Measurements from ENCODE around the gene FIGLA. TPM values are rescaled to one million over a fixed set of nuclear protein-coding genes. Genes with fewer than 3 reads are reported as not detected.

The FIGLA gene
- total RNA-seq, 1 experiment from 2014 or later: not detected

DNA sequence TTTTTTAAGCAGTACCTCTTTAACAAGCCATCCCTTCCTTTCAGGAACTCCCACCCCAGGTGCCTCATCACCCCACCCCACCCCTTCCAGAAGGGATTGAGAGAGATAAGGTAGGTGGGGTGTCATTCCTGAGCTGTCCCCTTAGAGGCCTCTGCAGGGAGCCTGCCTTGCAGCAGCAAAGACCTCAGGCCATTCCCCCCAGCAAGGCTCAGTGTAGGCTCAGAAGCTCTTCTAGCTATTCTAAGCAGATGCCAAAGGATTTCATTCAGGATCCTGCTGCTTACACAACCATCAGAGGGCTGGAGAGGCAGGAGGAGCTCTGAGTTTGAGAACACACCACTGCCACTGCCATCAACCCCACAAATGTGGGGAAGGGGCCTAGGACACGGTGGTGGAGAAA, 5.8 kb upstream of the FIGLA start:
- Histone ChIP-seq H4K20me1 (ENCODE audit: control insufficient read depth, insufficient read depth, insufficient read length) (peaks cover 1% of the 10 kb centered on the region), H2BK5ac (ENCODE audit: insufficient read length, low read length) (no peak overlapping the region), H2BK12ac (ENCODE audit: insufficient read length, low read depth, low read length) (no peak overlapping the region), H3K9me3 (ENCODE audit: control insufficient read depth, low read depth, low read length) (no peaks in the 10 kb centered on the region), H3K4me1 (ENCODE audit: insufficient read depth, low read length) (no peaks in the 10 kb centered on the region), H3K4me2 (ENCODE audit: insufficient read depth, insufficient read length, low read length) (no peak overlapping the region), H3K79me1 (ENCODE audit: insufficient read depth, low read depth, low read length, poor library complexity, severe bottlenecking) (no peaks in the 10 kb centered on the region), H3K18ac (ENCODE audit: insufficient read length, low read depth, low read length) (no peak overlapping the region), H3K9ac (ENCODE audit: extremely low read depth, insufficient read length, low read length) (no peak overlapping the region), H3K56ac (ENCODE audit: insufficient read length, low read depth, low read length) (no peak overlapping the region), H2BK20ac (ENCODE audit: low read depth, low read length, poor library complexity, severe bottlenecking) (no peak overlapping the region), H3K27me3 (ENCODE audit: insufficient read depth, low read length) (peaks cover 14% of the 10 kb centered on the region), H2BK120ac (ENCODE audit: low read depth, low read length, poor library complexity, severe bottlenecking) (no peak overlapping the region), H4K8ac (replicated peaks; ENCODE audit: insufficient read length, low read depth, low read length) (no peak overlapping the region), H3T11ph (ENCODE audit: low read length) (no peak overlapping the region), H3K79me2 (ENCODE audit: insufficient read depth, low read length) (no peaks in the 10 kb centered on the region), H3K4ac (ENCODE audit: low read depth, low read length) (no peak overlapping the region), H3K14ac (ENCODE audit: insufficient read depth, low read length) (no peak overlapping the region), H3K27ac (ENCODE audit: insufficient read length, low read depth, low read length) (no peak overlapping the region), H3K23ac (ENCODE audit: insufficient read length, low read depth, low read length) (no peak overlapping the region), H3K23me2 (ENCODE audit: insufficient read length, low read depth, low read length, poor library complexity, severe bottlenecking) (no peaks in the 10 kb centered on the region), H4K91ac (ENCODE audit: insufficient read length, low read depth, low read length) (no peak overlapping the region), H4K5ac (ENCODE audit: insufficient read length, low read depth, low read length) (no peak overlapping the region), H2BK15ac (ENCODE audit: low read depth, low read length) (no peak overlapping the region), H2AFZ (ENCODE audit: low read length) (no peak overlapping the region), H2AK5ac (ENCODE audit: insufficient read length, low read length) (no peak overlapping the region)
- no peak for DNase-seq
- WGBS (ENCODE audit: extremely low coverage, insufficient read length, low lambda C conversion rate): no CpG with 5 or more reads among the region's 1 CpG
- H3K27me3 Mint-ChIP-seq (ENCODE audit: low read depth): peaks cover 96% of the 10 kb centered on the region
- H3K27ac Mint-ChIP-seq: no peak overlapping the region
- peaks cover 8 to 13% of the 10 kb centered on the region in 2 experiments for H3K4me1 Mint-ChIP-seq
- TF ChIP-seq, protein P1, sequence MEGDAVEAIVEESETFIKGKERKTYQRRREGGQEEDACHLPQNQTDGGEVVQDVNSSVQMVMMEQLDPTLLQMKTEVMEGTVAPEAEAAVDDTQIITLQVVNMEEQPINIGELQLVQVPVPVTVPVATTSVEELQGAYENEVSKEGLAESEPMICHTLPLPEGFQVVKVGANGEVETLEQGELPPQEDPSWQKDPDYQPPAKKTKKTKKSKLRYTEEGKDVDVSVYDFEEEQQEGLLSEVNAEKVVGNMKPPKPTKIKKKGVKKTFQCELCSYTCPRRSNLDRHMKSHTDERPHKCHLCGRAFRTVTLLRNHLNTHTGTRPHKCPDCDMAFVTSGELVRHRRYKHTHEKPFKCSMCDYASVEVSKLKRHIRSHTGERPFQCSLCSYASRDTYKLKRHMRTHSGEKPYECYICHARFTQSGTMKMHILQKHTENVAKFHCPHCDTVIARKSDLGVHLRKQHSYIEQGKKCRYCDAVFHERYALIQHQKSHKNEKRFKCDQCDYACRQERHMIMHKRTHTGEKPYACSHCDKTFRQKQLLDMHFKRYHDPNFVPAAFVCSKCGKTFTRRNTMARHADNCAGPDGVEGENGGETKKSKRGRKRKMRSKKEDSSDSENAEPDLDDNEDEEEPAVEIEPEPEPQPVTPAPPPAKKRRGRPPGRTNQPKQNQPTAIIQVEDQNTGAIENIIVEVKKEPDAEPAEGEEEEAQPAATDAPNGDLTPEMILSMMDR (conservative IDR thresholded peaks at IDR 0.05): no peak
- peaks cover 7 to 9% (median 8%) of the 10 kb centered on the region in 3 experiments; a peak in 6 of 7 replicates for H3K36me3 Mint-ChIP-seq (ENCODE audit: insufficient read depth in 1 of 3, low read depth in 3 of 3)
- H3K9me3 Mint-ChIP-seq: peaks cover 9 to 17% of the 10 kb centered on the region in 2 experiments
- H3K4me3 Mint-ChIP-seq: no peak overlapping the region

Data from H9 (cell line).